PC-3 (cell line): ENCODE data around the gene LRCOL1.

Source experiments
- EZH2phosphoT487 ChIP-seq: fragments of 300-600 bp; sonication (generic); IDR thresholded peaks from 2 replicates; pipeline ENCODE4 v1.6.1; 2018; ENCODE audit warnings: mild to moderate bottlenecking, antibody characterized with exemption, low read length, borderline replicate concordance
- TF ChIP-seq, protein P1 (sequence below): fragments of 300-600 bp; sonication (generic); conservative IDR thresholded peaks from 2 replicates; pipeline ENCODE4 v1.5.1; 2017; ENCODE audit warnings: antibody characterized with exemption, low read depth, mild to moderate bottlenecking, low read length

DNA sequence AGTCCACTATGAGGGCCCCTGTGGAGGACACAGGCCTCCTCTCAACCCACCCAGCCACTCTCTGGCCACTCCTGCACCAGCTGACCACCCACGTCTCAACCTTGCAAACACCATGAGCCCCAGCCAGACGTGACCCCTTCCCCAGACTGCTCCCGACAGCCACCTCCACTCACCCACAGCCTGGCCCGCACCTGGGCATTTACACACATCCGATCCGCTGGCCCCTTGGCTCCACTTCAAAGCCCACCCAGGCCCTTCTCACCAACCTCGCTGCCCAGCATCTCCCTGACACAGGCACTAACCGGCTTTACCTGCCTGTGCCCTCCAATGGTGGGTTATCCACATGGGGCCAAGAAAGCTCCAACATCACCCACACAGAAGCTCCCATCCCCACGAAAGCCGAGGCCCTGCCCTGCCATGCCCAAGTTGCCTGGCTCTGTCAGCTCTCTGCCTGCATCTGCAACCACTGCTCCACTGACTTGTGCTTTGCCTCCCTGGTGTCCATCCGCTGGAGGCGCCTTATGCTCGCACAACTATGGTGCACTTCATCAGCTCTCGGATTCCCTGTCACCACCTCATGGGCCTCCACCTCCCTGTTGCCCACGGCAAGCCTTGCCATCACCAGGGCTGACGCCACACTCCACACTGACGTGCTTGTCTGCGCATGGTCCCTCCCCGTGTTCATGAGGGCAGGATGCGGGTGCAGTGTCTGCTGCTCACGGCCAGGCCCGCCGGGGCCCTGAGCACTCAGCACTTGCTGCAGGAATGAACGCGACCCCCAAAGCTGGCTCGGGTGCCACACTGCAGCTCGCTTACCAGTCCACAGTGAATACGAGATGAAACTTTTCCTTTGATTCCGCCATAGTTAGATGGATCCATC lies 24.9 kb upstream of the LRCOL1 start:
- TF ChIP-seq, protein P1, sequence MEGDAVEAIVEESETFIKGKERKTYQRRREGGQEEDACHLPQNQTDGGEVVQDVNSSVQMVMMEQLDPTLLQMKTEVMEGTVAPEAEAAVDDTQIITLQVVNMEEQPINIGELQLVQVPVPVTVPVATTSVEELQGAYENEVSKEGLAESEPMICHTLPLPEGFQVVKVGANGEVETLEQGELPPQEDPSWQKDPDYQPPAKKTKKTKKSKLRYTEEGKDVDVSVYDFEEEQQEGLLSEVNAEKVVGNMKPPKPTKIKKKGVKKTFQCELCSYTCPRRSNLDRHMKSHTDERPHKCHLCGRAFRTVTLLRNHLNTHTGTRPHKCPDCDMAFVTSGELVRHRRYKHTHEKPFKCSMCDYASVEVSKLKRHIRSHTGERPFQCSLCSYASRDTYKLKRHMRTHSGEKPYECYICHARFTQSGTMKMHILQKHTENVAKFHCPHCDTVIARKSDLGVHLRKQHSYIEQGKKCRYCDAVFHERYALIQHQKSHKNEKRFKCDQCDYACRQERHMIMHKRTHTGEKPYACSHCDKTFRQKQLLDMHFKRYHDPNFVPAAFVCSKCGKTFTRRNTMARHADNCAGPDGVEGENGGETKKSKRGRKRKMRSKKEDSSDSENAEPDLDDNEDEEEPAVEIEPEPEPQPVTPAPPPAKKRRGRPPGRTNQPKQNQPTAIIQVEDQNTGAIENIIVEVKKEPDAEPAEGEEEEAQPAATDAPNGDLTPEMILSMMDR, result no peak
- no peak for TF ChIP-seq EZH2phosphoT487
